ENCODE data around the gene ZDHHC19. TPM values are rescaled to one million over a fixed set of nuclear protein-coding genes. Genes with fewer than 3 reads are reported as not detected.

Gene ZDHHC19
- total RNA-seq, 1 donor from 2014 or later = 0.31 TPM

- intact Hi-C loops (cut with micrococcal nuclease) = no loop called here
- ATAC-seq (ENCODE audit: low read depth) = no peak
- Mint-ChIP-seq H3K27me3 (no peaks in the 10 kb centered on the region), H3K27ac (no peak overlapping the region), H3K4me3 (no peak overlapping the region), H3K9me3 (no peaks in the 10 kb centered on the region), H3K4me1 (no peaks in the 10 kb centered on the region), H3K36me3 (ENCODE audit: low read depth) (peaks cover 62% of the 10 kb centered on the region)
- TF ChIP-seq CTCF (IDR thresholded peaks at IDR 0.05) = no peak
- CTCF ChIA-PET = no interaction called here
- no peak for DNase-seq
- POLR2A ChIA-PET = no interaction called here
These were observed 27.7 kb upstream of the ZDHHC19 start for GRCh38 chr3:196238612-196239560.

DNA sequence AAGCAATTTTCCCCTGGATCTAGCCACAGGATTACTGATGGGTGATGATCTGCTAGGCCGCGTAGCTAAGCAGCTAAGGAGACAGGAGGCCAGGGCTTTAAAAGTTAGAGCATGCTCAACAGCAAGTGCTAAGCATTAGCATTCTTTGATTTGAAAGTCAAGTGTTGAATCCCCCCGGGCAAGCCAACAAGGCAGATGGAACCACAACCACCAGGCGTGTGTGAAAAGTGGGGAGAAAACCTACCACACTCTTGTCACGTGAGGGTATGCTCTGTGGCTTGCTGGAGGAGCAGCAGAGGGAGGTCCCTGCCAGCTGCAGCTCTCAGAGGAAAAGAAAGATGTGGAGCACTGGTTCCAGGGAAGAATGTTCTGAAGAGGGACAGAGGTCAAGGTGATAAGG is 26.0 kb upstream of the ZDHHC19 start:
- Mint-ChIP-seq H3K27me3 (no peaks in the 10 kb centered on the region), H3K27ac (peak overlapping the region; percentile 3), H3K36me3 (ENCODE audit: low read depth) (peaks cover 52% of the 10 kb centered on the region), H3K4me1 (peaks cover 8% of the 10 kb centered on the region), H3K4me3 (no peak overlapping the region), H3K9me3 (no peaks in the 10 kb centered on the region)
- ChIA-PET CTCF (no interaction called here), POLR2A (no interaction called here)
- TF ChIP-seq CTCF (IDR thresholded peaks at IDR 0.05) = no peak
- ATAC-seq (ENCODE audit: low read depth) (no peak), DNase-seq (no peak)
- intact Hi-C loops (cut with micrococcal nuclease) = no loop called here

- intact Hi-C loops (cut with micrococcal nuclease) = no loop called here
- no peak overlapping the region for H3K4me3 Mint-ChIP-seq
- no peak for DNase-seq
- H3K27ac Mint-ChIP-seq = no peak overlapping the region
- no peaks in the 10 kb centered on the region for H3K9me3 Mint-ChIP-seq
- peaks cover 14% of the 10 kb centered on the region for H3K4me1 Mint-ChIP-seq
- no peak for TF ChIP-seq CTCF (IDR thresholded peaks at IDR 0.05)
- no peaks in the 10 kb centered on the region for H3K27me3 Mint-ChIP-seq
- ChIA-PET CTCF (interaction anchor here (0.7 kb wide), 1 partner anchor 372 kb away, joined by 3 read pairs; no protein-coding TSS in a partner anchor), POLR2A (no interaction called here)
- H3K36me3 Mint-ChIP-seq (ENCODE audit: low read depth) = peaks cover 42% of the 10 kb centered on the region
- ATAC-seq (ENCODE audit: low read depth) = no peak
These were observed 25.0 kb upstream of the ZDHHC19 start for GRCh38 chr3:196236223-196236622.

- Mint-ChIP-seq H3K27me3 (no peaks in the 10 kb centered on the region), H3K4me1 (peaks cover 14% of the 10 kb centered on the region), H3K36me3 (ENCODE audit: low read depth) (peaks cover 39% of the 10 kb centered on the region), H3K4me3 (no peak overlapping the region), H3K9me3 (no peaks in the 10 kb centered on the region), H3K27ac (peak overlapping the region; percentile 13)
- ATAC-seq (ENCODE audit: low read depth) = no peak
- TF ChIP-seq CTCF (IDR thresholded peaks at IDR 0.05) = no peak
- ChIA-PET POLR2A (interaction anchor here (0.5 kb wide), 1 partner anchor 163 kb away, joined by 16 read pairs; no protein-coding TSS in a partner anchor), CTCF (interaction anchor here (0.7 kb wide), 1 partner anchor 373 kb away, joined by 3 read pairs; no protein-coding TSS in a partner anchor)
- intact Hi-C loops (cut with micrococcal nuclease) = no loop called here
- no peak for DNase-seq
These were observed 24.4 kb upstream of the ZDHHC19 start for GRCh38 chr3:196235452-196236122.

DNA sequence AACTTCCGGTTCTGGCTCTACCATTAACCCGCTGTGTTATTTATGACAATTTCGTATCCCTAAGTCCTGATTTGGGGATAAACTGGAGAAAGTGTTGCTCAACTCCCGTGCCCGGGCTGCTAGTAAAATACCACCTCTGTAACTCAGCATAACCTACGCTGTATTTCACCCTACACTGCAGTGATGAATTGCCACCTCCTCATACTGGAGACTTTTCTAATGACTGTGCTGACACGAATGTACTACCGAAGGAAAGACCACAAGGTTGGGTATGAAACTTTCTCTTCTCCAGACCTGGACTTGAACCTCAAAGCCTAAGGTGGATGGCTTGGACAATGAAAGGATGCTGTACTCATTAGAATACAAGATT is 21.7 kb upstream of the ZDHHC19 start:
- Mint-ChIP-seq H3K9me3 (no peaks in the 10 kb centered on the region), H3K36me3 (ENCODE audit: low read depth) (peaks cover 15% of the 10 kb centered on the region), H3K27ac (no peak overlapping the region), H3K4me3 (no peak overlapping the region), H3K4me1 (peaks cover 14% of the 10 kb centered on the region), H3K27me3 (no peaks in the 10 kb centered on the region)
- intact Hi-C loops (cut with micrococcal nuclease) = no loop called here
- DNase-seq (no peak), ATAC-seq (ENCODE audit: low read depth) (no peak)
- TF ChIP-seq CTCF (IDR thresholded peaks at IDR 0.05) = no peak
- ChIA-PET POLR2A (no interaction called here), CTCF (no interaction called here)

Measured in activated B cell treated with CpG ODN at 0.5 μM for 24 hours (primary cell).